GM19238 (cell line): ENCODE data around the gene SDCBP2.
A peak's percentile ranks its signal among the peaks of the same experiment; 100 is the strongest.

ENCODE experiments used
- DNase-seq: peaks from one replicate; pipeline ENCODE4 v3.0.0; 2011; ENCODE audit warnings: low spot score; ENCODE audit not compliant: insufficient read length

SDCBP2 gene

GRCh38 chr20:1313236-1313964 is 15.5 kb downstream of the SDCBP2 start:
- DNase-seq: peak; percentile 62

GRCh38 chr20:1312904-1313235 is 16.1 kb downstream of the SDCBP2 start:
- DNase-seq: no peak

- no peak for DNase-seq
Observed at GRCh38 chr20:1312308-1312707, 16.6 kb downstream of the SDCBP2 start.

GRCh38 chr20:1310506-1311190 is 18.3 kb downstream of the SDCBP2 start:
- no peak for DNase-seq

DNA sequence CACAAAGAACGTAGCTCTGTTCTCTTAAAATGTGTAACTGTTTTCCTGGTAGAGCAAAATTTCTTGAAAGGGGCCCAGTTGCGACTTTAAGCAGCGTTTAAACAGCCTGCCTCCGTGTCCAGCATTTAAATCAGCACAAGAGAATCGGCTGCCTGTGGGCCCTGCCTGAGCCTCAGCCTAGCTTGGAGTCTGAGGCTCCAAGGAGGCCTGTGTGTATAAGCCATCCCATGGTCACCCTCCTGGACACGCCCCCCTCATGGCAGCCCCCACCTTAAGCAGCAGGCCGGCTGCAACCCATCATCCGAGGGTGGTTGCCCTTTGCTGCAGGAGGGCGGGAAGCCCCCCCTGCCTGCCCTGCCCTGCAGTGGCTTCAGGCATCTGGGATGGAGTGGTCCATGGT is 18.9 kb downstream of the SDCBP2 start:
- no peak for DNase-seq

- DNase-seq: no peak
Observed at GRCh38 chr20:1309439-1309847, 19.5 kb downstream of the SDCBP2 start.

GRCh38 chr20:1308702-1309095 is 20.2 kb downstream of the SDCBP2 start:
- no peak for DNase-seq

DNA sequence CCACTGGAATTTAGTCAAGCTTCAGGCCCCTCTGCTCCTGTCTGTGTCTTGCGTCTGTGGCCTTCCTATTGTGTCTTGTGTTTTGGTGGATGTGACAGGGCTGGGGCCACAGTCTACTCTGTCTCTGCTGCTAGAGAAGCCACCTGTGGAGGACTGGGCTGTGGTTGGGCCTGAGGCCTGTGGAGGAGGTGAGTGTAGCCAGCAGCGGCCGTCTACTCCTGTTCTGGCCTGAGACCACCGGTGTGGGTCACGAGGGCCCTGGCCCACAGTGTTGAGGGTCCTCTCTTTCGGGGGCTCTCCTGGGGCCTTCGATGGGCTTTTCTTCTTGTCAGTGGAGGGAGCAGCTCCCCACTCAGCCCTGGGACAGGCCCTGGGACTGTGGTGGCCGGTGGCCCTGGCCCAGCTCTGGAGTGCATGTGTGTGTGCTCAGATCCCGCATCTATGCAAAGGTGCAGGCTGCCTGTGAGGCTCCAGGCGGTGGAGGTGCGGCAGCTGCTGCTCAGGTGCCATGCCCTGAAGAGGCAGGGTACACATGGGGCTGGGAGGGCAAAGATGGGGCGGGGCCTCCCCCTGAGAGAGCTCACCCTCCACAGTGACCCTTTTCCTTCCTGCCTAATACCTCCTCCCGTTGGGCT is 20.8 kb downstream of the SDCBP2 start:
- no peak for DNase-seq

- no peak for DNase-seq
Observed at GRCh38 chr20:1307571-1307971, 21.4 kb downstream of the SDCBP2 start.

DNA sequence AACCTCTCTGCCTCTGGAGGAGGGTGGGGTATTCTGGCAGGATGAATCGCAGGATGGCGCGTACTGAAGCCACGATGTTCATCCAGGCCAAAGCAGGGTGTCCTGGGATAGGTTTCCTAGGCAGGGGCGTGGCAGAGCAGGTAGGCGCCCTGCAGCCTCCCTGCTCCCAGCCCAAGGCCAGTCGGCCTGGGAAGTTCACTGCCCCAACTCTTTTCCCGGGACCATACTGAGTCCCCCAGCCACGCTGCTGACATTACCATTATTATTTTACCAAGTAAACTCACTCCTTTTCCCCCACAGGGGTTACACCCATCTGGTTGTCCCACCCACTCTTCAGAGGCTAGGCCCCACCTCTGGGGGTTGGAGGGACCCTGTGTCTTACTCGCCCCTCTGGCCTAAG is 21.8 kb downstream of the SDCBP2 start:
- no peak for DNase-seq

- no peak for DNase-seq
Observed at GRCh38 chr20:1306316-1307135, 22.4 kb downstream of the SDCBP2 start.

GRCh38 chr20:1305712-1306111 is 23.2 kb downstream of the SDCBP2 start:
- DNase-seq: no peak

DNA sequence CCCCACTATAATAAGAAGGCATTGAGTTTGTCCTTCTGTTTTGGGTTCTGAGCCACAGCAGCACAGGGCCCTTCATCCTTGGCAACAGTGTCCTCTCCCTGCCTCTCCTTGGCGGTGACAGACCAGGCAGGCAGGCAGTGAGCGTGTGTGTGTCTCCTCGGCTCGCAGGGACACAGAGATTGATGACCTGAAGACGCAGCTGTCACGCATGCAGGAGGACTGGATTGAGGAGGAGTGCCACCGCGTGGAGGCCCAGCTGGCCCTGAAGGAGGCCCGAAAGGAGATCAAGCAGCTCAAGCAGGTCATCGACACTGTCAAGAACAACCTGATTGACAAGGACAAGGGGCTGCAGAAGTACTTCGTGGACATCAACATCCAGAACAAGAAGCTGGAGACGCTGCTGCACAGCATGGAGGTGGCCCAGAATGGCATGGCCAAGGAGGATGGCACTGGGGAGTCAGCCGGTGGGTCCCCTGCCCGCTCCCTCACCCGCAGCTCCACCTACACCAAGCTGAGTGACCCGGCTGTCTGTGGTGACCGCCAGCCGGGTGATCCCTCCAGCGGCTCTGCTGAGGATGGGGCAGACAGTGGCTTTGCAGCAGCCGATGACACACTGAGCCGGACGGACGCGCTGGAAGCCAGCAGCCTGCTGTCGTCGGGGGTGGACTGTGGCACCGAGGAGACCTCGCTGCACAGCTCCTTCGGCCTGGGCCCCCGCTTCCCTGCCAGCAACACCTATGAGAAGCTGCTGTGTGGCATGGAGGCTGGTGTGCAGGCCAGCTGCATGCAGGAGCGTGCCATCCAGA is 24.0 kb downstream of the SDCBP2 start:
- DNase-seq: no peak

DNA sequence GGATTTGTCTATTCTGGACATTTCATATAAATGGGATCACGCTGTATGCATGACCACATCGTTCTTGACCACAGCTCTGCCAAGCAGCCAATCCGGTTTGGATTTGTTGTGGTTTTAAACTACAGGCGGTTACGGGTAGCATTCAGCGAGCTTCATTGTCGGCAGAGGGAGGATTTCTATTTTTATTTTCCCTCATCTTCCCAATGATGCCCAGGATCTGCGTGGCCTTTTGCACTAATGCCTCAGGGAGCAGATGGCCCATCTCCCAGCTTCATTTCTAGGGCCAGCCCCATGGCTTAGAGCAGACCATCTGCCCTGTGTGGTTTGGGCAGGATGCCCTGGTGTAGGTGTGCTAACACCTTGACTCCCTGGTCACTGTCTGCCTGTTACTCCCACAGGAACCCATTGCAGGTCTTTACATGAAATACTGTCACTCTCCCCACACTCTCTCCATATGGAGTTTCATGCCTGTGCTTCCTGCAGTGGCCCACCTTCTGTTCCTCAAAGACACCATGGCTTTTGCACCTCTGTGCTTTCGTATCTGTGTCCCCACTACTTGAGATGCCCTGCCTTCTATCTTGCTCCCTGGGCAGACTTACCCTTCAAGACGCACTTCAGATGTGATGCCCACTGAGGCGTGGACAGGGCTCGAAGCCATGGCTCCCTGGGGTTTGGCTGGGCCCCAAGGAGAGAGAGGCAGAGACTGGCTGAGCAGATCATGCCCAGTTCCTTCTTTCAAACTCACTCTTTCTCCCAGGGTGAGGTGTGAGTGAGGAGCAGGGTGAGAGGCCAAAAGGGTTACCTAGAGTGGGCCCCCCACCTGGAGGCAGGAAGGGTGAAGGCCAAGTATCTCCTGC is 26.0 kb downstream of the SDCBP2 start:
- DNase-seq: no peak

DNA sequence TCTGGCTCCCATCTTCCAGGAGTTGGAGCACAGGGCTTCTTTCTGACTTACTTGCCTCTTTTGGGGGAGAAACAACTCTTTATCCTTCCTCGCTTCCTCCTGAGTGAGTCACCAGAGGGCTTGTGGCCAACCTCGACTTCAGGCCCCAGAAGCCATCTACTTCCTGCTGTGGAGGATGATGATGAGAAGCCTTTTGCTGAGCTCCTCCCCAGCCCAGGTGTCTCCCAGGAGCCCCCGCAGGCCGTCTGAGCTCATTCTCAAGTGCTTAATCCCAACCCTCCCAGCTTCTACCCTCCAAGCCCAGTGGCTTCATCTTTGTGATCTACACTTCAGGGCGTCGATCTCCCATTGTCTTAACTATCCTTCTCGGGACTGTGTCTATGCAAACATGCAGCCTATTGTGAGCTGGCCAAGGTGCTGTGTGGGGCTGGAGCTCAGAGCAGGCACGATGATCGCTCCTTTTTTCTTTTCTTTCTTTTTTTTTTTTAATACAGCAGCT is 27.9 kb downstream of the SDCBP2 start:
- no peak for DNase-seq

DNA sequence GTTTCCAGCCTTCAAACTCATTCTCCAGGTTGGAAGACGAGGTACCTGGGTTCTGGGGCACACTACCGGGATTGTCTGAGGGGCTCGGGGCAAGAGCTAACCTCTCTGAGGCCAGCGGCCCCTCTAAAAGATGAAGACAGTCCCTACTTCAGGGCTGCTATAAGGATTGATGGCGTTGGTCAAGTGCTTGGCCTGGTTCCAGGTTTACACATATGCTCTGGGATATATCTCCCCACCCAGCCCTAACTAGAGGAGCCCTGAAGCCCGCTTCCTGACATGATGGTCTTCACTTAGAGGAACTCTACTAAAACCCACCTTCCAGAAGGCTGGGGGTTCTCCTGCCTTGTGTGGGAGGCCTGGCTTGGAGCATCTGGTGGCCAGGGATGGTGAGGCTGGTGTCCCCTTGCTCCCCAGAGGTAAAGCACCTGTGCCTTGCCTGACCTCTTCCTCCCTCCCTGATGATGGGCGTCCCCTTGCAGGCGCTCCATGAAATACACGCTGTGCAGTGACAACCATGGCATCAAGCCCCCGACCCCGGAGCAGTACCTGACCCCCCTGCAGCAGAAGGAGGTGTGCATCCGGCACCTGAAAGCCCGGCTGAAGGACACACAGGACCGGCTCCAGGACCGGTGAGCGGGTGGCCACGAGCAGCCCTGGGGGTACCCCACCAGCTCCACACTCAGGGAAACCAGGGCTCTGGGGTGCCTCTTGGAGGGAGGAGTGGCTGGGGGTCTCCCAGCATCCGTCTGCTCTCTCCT is 28.7 kb downstream of the SDCBP2 start:
- no peak for DNase-seq

DNA sequence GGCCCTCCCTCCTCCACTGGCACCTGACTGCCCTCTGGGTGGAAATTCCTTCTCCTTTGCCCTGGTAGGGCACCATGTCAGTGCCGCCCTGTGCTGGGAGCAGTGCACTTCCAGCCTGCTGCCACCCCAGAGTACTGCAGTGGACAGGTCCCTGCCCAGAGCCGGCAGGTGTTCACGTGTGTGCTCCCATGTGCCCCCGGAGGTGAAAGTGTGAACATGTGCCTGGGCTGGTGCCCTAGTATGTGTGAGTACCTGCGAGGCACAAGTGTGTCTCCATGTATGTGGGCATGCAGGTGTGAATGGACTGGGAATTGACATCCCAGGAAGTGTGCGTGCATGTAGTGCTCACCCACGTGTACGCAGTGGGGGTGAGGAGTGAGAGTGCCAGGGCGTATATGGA is 29.4 kb downstream of the SDCBP2 start:
- peak; percentile 36 for DNase-seq

DNA sequence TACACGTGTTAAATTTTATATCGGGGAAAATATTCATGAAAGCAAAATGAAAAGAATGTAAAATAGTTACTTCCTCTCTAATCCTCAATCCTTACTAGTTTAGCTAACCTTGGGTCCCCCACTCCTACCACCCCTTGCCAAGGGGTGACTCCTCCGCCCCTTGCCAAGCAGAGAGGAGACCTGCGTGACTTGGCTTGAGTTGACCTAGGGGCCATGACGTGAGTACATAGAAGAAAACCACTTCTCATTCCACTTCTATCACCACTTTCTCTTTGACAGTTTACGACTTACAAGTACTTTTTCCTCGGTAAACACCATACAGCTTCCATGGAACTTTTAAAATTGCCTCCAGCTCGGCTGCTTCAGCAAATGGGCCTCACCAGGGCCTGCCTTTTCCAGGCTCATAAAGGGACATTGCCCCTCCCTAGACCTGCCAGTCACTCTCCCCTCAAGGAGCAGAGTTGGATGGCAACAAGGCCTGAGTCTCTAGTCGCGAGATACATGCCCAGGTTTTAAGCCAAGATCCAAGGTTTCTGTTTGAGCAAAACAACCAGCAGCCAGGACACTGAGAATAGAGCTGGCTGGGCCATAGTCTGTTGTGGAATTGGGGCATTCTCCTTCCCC is 29.9 kb downstream of the SDCBP2 start:
- DNase-seq: no peak

- DNase-seq: no peak
Observed at GRCh38 chr20:1298166-1298565, 30.8 kb downstream of the SDCBP2 start.
